Activated CD4-positive, alpha-beta T cell treated with anti-CD3 and anti-CD28 coated beads, Interleukin-2, Interleukin-6, amounts not matched to agents 100 ng/mL and 50 ng/mL, durations not matched to agents 16 hours and 8 hours (primary cell): ENCODE results near the gene KRTAP27-1.

ENCODE experiments used
- DNase-seq: peaks from one replicate; pipeline ENCODE4 v3.0.0-alpha.2; 2020

KRTAP27-1 gene

GRCh38 chr21:30337276-30337744 is at the start of gene KRTAP27-1:
Gene KRTAP27-1 (minus strand): TSS chr21:30337694. CDS start chr21:30337668, 26 bp downstream.
- DNase-seq, result no peak

- no peak for DNase-seq
Observed at GRCh38 chr21:30382201-30382600, 44.7 kb upstream of the KRTAP27-1 start.

GRCh38 chr21:30372139-30372770 is 34.8 kb upstream of the KRTAP27-1 start, which contains the start of gene KRTAP13-2:
Gene KRTAP13-2 (minus strand): TSS chr21:30372271. CDS start chr21:30372213, 58 bp downstream.
- no peak for DNase-seq

GRCh38 chr21:30355906-30356305 is 18.4 kb upstream of the KRTAP27-1 start:
- DNase-seq, result no peak

- no peak for DNase-seq
Observed at GRCh38 chr21:30354308-30355005, 17.0 kb upstream of the KRTAP27-1 start.

GRCh38 chr21:30351534-30351933 is 14.0 kb upstream of the KRTAP27-1 start:
- no peak for DNase-seq

- no peak for DNase-seq
Observed at GRCh38 chr21:30349572-30349971, 12.1 kb upstream of the KRTAP27-1 start.

GRCh38 chr21:30348506-30348905 is 11.0 kb upstream of the KRTAP27-1 start, which contains the start of gene KRTAP23-1:
Gene KRTAP23-1 (minus strand): TSS chr21:30348606. CDS start chr21:30348606, 0 bp downstream.
- DNase-seq, result no peak

- DNase-seq, result no peak
Observed at GRCh38 chr21:30345014-30345413, 7.5 kb upstream of the KRTAP27-1 start.

- peak; percentile 39 for DNase-seq
Observed at GRCh38 chr21:30340714-30341573, 3.5 kb upstream of the KRTAP27-1 start.

GRCh38 chr21:30338717-30339116 is 1.2 kb upstream of the KRTAP27-1 start:
- no peak for DNase-seq

GRCh38 chr21:30337772-30338171 is 278 bp upstream of the KRTAP27-1 start:
- no peak for DNase-seq

- DNase-seq, result no peak
Observed at GRCh38 chr21:30336596-30336995, 898 bp downstream of the KRTAP27-1 start.

GRCh38 chr21:30333736-30334135 is 3.8 kb downstream of the KRTAP27-1 start:
- DNase-seq, result no peak

- DNase-seq, result no peak
Observed at GRCh38 chr21:30332681-30333080, 4.8 kb downstream of the KRTAP27-1 start.

GRCh38 chr21:30329203-30329875 is 8.2 kb downstream of the KRTAP27-1 start:
- no peak for DNase-seq

GRCh38 chr21:30326390-30326789 is 11.1 kb downstream of the KRTAP27-1 start:
- DNase-seq, result no peak

- DNase-seq, result no peak
Observed at GRCh38 chr21:30320215-30320614, 17.3 kb downstream of the KRTAP27-1 start, which contains the start of gene KRTAP26-1. Gene KRTAP26-1 (minus strand): TSS chr21:30320315. CDS start chr21:30320035, 280 bp downstream.

GRCh38 chr21:30315701-30316100 is 21.8 kb downstream of the KRTAP27-1 start:
- no peak for DNase-seq

- DNase-seq, result no peak
Observed at GRCh38 chr21:30306884-30307283, 30.6 kb downstream of the KRTAP27-1 start.

- no peak for DNase-seq
Observed at GRCh38 chr21:30305136-30305535, 32.4 kb downstream of the KRTAP27-1 start.

GRCh38 chr21:30289215-30289614 is 48.3 kb downstream of the KRTAP27-1 start, which contains the start of gene KRTAP25-1:
Gene KRTAP25-1 (minus strand): TSS chr21:30289514. CDS start chr21:30289490, 24 bp downstream.
- no peak for DNase-seq
